Cortex of kidney (tissue), 1 donor: Measurements from ENCODE around the gene GATD1.

Experiments
- DNase-seq: peaks from one replicate; lab custom pipeline; 2025; lab: John Stamatoyannopoulos, UW

Gene GATD1

GRCh38 chr11:727281-727701 is 50.0 kb downstream of the GATD1 start:
- no peak for DNase-seq

GRCh38 chr11:726278-727220 is 50.7 kb downstream of the GATD1 start:
- no peak for DNase-seq

- no peak for DNase-seq
Observed at GRCh38 chr11:725624-726202, 51.6 kb downstream of the GATD1 start.

- DNase-seq = no peak
Observed at GRCh38 chr11:724778-725386, 52.4 kb downstream of the GATD1 start.

- DNase-seq = no peak
Observed at GRCh38 chr11:724049-724777, 53.1 kb downstream of the GATD1 start.

- DNase-seq = no peak
Observed at GRCh38 chr11:723120-723883, 54.0 kb downstream of the GATD1 start.

- DNase-seq = no peak
Observed at GRCh38 chr11:722346-722811, 54.9 kb downstream of the GATD1 start.

- no peak for DNase-seq
Observed at GRCh38 chr11:721741-722345, 55.4 kb downstream of the GATD1 start.

- DNase-seq = no peak
Observed at GRCh38 chr11:721247-721740, 56.0 kb downstream of the GATD1 start.

GRCh38 chr11:720642-721246 is 56.5 kb downstream of the GATD1 start:
- DNase-seq = no peak

- no peak for DNase-seq
Observed at GRCh38 chr11:720017-720641, 57.2 kb downstream of the GATD1 start.

GRCh38 chr11:719214-720016 is 57.9 kb downstream of the GATD1 start:
- no peak for DNase-seq
